H1 (cell line): Measurements from ENCODE around the gene STEAP4. TPM values are rescaled to one million over a fixed set of nuclear protein-coding genes. Genes with fewer than 3 reads are reported as not detected.

Experiments used
- CTCF ChIA-PET: fragments of 300-600 bp; sonication (Branson Sonifier 250); formaldehyde crosslinking; loops from one replicate; lab custom pipeline; 2021; ENCODE audit not compliant: partially characterized antibody; lab: Charles Lee
- POLR2A ChIA-PET: fragments of 300-600 bp; sonication (Branson Sonifier 250); formaldehyde crosslinking; loops from one replicate; lab custom pipeline; 2021; ENCODE audit warnings: inconsistent platforms; ENCODE audit not compliant: partially characterized antibody; lab: Charles Lee
- DNase-seq, 2 experiments: peaks; one replicate each; pipeline versions ENCODE4 v3.0.0 to v3.0.0-alpha.2; 2010 to 2022; ENCODE audit warnings: low spot score in 2 of 2, low read depth in 1 of 2, mixed read lengths in 1 of 2
- FAIRE-seq: peaks from 2 replicates; lab custom pipeline; 2011; peaks lifted over from hg19 to GRCh38; lab: Jason Lieb, UNC
- H2AFZ ChIP-seq: 2 replicates; pipeline ENCODE4 v1.8.1; 2012; ENCODE audit warnings: low read length, inconsistent platforms
- H2AK5ac ChIP-seq: 2 replicates; pipeline ENCODE4 v1.6.1; 2013; ENCODE audit warnings: low read depth, low read length
- H2BK120ac ChIP-seq: replicated peaks from 2 replicates; pipeline ENCODE3; 2013; ENCODE audit warnings: low read depth, low read length, inconsistent platforms
- H2BK12ac ChIP-seq: 2 replicates; pipeline ENCODE4 v1.6.1; 2013; ENCODE audit warnings: low read depth, low read length
- H2BK15ac ChIP-seq: 2 replicates; pipeline ENCODE4 v1.6.1; 2013; ENCODE audit warnings: low read length
- H2BK20ac ChIP-seq: 2 replicates; pipeline ENCODE4 v1.6.1; 2013; ENCODE audit warnings: low read length
- H2BK5ac ChIP-seq: 2 replicates; pipeline ENCODE4 v1.6.1; 2013; ENCODE audit warnings: low read depth, low read length
- H3K14ac ChIP-seq: 2 replicates; pipeline ENCODE4 v1.6.1; 2013; ENCODE audit warnings: inconsistent platforms; ENCODE audit not compliant: insufficient read length
- H3K18ac ChIP-seq: 2 replicates; pipeline ENCODE4 v1.6.1; 2013; ENCODE audit warnings: low read length; ENCODE audit errors: extremely low read depth
- H3K23ac ChIP-seq: 2 replicates; pipeline ENCODE4 v1.6.1; 2013; ENCODE audit warnings: inconsistent platforms; ENCODE audit not compliant: insufficient read length
- H3K23me2 ChIP-seq: 2 replicates; pipeline ENCODE4 v1.6.1; 2013; ENCODE audit warnings: low read depth, low read length
- H3K27ac ChIP-seq: 2 replicates; pipeline ENCODE4 v1.6.1; 2011; ENCODE audit warnings: low read depth, low read length, inconsistent platforms
- H3K27me3 ChIP-seq, 4 experiments: replicated peaks in 1 of 4; 1 replicate in 1 of 4; 2 replicates in 3 of 4; pipeline versions ENCODE4 v1.6.1 to v1.8.1; 2011 to 2013; ENCODE audit warnings: low read length in 3 of 4, mild to moderate bottlenecking in 3 of 4, inconsistent platforms in 2 of 4, mixed read lengths in 2 of 4, moderate library complexity in 1 of 4; ENCODE audit not compliant: control insufficient read depth in 3 of 4, insufficient read depth in 3 of 4; ENCODE audit errors: extremely low read depth in 1 of 4
- H3K36me3 ChIP-seq, 4 experiments: 2 replicates each; pipeline versions ENCODE4 v1.6.1 to v1.8.1; 2011 to 2013; ENCODE audit warnings: mild to moderate bottlenecking in 4 of 4, low read length in 3 of 4, moderate library complexity in 2 of 4, control low read depth in 1 of 4, inconsistent platforms in 1 of 4; ENCODE audit not compliant: insufficient read depth in 4 of 4, control insufficient read depth in 2 of 4
- H3K4ac ChIP-seq: replicated peaks from 2 replicates; pipeline ENCODE3; 2013; ENCODE audit warnings: low read length, low read depth, mixed read lengths, inconsistent platforms; ENCODE audit not compliant: insufficient read length
- H3K4me1 ChIP-seq, 4 experiments: replicated peaks in 1 of 4; 1 replicate in 1 of 4; 2 replicates in 3 of 4; pipeline versions ENCODE4 v1.6.1 to v1.8.1; 2011 to 2013; ENCODE audit warnings: low read length in 3 of 4, inconsistent platforms in 2 of 4, mixed read lengths in 1 of 4; ENCODE audit not compliant: insufficient read depth in 4 of 4, control insufficient read depth in 3 of 4
- H3K4me2 ChIP-seq, 2 experiments: 2 replicates each; pipeline versions ENCODE4 v1.6.1 to v1.8.1; 2011 to 2013; ENCODE audit warnings: low read depth in 2 of 2, low read length in 2 of 2, control low read depth in 1 of 2, inconsistent platforms in 1 of 2, mild to moderate bottlenecking in 1 of 2; ENCODE audit not compliant: insufficient read depth in 1 of 2
- H3K4me3 ChIP-seq, 4 experiments: fragments of 200-600, 300-600 bp in 1 of 4; sonication (generic), shearing (Covaris generic), sonication (Bioruptor Twin) in 1 of 4; 2 replicates each; pipeline versions ENCODE4 v1.5.1 to v1.8.1; 2011 to 2016; ENCODE audit warnings: low read length in 4 of 4, low read depth in 3 of 4, control low read depth in 2 of 4, inconsistent platforms in 2 of 4, mild to moderate bottlenecking in 2 of 4, mixed read lengths in 1 of 4, moderate library complexity in 1 of 4; ENCODE audit not compliant: insufficient read depth in 2 of 4; ENCODE audit errors: extremely low read depth in 1 of 4
- H3K56ac ChIP-seq: replicated peaks from 2 replicates; pipeline ENCODE3; 2013; ENCODE audit warnings: low read depth, mild to moderate bottlenecking, mixed read lengths, low read length, inconsistent platforms; ENCODE audit not compliant: insufficient read length
- H3K79me1 ChIP-seq: 2 replicates; pipeline ENCODE4 v1.6.1; 2013; ENCODE audit warnings: low read depth, low read length, control low read depth
- H3K79me2 ChIP-seq, 2 experiments: 2 replicates each; pipeline versions ENCODE4 v1.6.1 to v1.8.1; 2012 to 2013; ENCODE audit warnings: low read length in 2 of 2, mild to moderate bottlenecking in 2 of 2, inconsistent platforms in 1 of 2; ENCODE audit not compliant: insufficient read depth in 2 of 2, control insufficient read depth in 1 of 2
- H3K9ac ChIP-seq, 4 experiments: replicated peaks in 1 of 4; 1 replicate in 1 of 4; 2 replicates in 3 of 4; pipeline versions ENCODE4 v1.6.1 to v1.8.1; 2011 to 2013; ENCODE audit warnings: low read depth in 3 of 4, low read length in 3 of 4, control low read depth in 2 of 4, mild to moderate bottlenecking in 2 of 4, moderate library complexity in 2 of 4, inconsistent platforms in 1 of 4; ENCODE audit errors: extremely low read depth in 1 of 4
- H3K9me3 ChIP-seq, 2 experiments: 2 replicates each; pipeline versions ENCODE4 v1.6.1 to v1.8.1; 2012 to 2013; ENCODE audit warnings: mild to moderate bottlenecking in 2 of 2, moderate library complexity in 2 of 2, control low read depth in 1 of 2, inconsistent platforms in 1 of 2, low read depth in 1 of 2, low read length in 1 of 2, mixed read lengths in 1 of 2; ENCODE audit not compliant: insufficient read depth in 2 of 2
- H4K20me1 ChIP-seq, 2 experiments: replicated peaks in 1 of 2; 2 replicates each; pipeline versions ENCODE3 to v1.8.1; 2011 to 2013; ENCODE audit warnings: inconsistent platforms in 2 of 2, low read length in 2 of 2, mild to moderate bottlenecking in 1 of 2; ENCODE audit not compliant: insufficient read depth in 2 of 2, control insufficient read depth in 1 of 2
- H4K5ac ChIP-seq: 2 replicates; pipeline ENCODE4 v1.6.1; 2013; ENCODE audit warnings: low read length, low read depth, mixed read lengths, inconsistent platforms; ENCODE audit not compliant: insufficient read length
- H4K8ac ChIP-seq: 2 replicates; pipeline ENCODE4 v1.8.0; 2013; ENCODE audit warnings: mild to moderate bottlenecking, moderate library complexity, low read length, inconsistent platforms; ENCODE audit not compliant: insufficient read depth; ENCODE audit errors: extremely low read depth
- H4K91ac ChIP-seq: replicated peaks from 2 replicates; pipeline ENCODE3; 2013; ENCODE audit warnings: low read length, mixed read lengths, inconsistent platforms; ENCODE audit not compliant: insufficient read length
- WGBS, 2 experiments: shearing (Covaris generic) in 1 of 2; methylation state at CpG; one replicate each; pipeline versions ENCODE4 v1.1.6 to v1.1.7; 2013 to 2015; ENCODE audit warnings: low lambda C conversion rate in 2 of 2, mixed read lengths in 2 of 2, inconsistent platforms in 1 of 2, low coverage in 1 of 2, missing lambda C conversion rate in 1 of 2; ENCODE audit not compliant: insufficient replicate concordance in 2 of 2, insufficient coverage in 1 of 2, insufficient read length in 1 of 2; ENCODE audit errors: extremely low coverage in 1 of 2, missing lambda C conversion rate in 1 of 2; 5-methylcytosine and 5-hydroxymethylcytosine counted together
- polyA plus RNA-seq, 7 experiments: library from polyadenylated mRNA; depleted of rRNA in 3 of 7; stranded (reverse) in 5 of 7; unstranded in 2 of 7; fragments of >200 nt in 5 of 7; fragments of 200-250 nt in 2 of 7; gene quantifications; 1 replicate in 5 of 7; 2 replicates in 1 of 7; 4 replicates in 1 of 7; pipeline versions ENCODE4 v1.2.1 to v1.2.3, GENCODE V29; 2011 to 2013; ENCODE audit warnings: missing spikeins in 2 of 7, mixed read lengths in 2 of 7
- total RNA-seq: library from RNA; stranded (reverse); fragmentation: NEBNext Ultra II Directional; extraction: Animal tissue kit (Norgen Biotek cat#: 25700); gene quantifications from 2 replicates; pipeline ENCODE4 v1.2.1, GENCODE V29; 2021

STEAP4 gene
- total and polyA plus RNA-seq, 2 of the 8 experiments (the other 6 are each of a cell fraction or from before 2014, with no cell fraction given): under 0.01 TPM; not detected in 1

DNA sequence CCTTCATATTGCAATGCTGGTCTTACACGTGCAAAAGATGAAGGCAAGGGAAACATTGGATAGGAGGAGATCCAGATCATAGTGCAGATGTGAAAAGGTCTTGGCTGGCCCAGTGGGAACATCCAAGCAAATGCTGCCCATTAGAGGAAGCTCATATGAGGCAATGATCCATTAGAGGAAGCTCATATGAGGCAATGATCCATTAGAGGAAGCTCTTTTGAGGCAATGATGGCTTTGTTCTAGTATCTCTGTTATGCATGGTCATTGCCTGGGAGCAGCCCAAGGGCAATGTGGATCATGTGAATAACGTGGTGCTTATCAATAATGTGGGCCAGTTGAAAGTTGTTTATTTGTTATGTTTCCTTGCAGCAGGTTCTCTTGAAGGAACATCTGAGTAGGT, 37.8 kb downstream of the STEAP4 start:
- H2BK20ac ChIP-seq: no peak overlapping the region
- no peak overlapping the region for H3K9ac ChIP-seq
- ChIA-PET POLR2A (no interaction called here), CTCF (no interaction called here)
- peaks cover 0 to 1% (median 0%) of the 10 kb centered on the region in 4 experiments; a peak in 1 of 7 replicates for H3K27me3 ChIP-seq
- H2AFZ ChIP-seq: no peak overlapping the region
- H2BK15ac ChIP-seq: no peak overlapping the region
- no peaks in the 10 kb centered on the region; the same call in 1 of the 2 replicates for H3K23me2 ChIP-seq
- no peak overlapping the region for H2BK12ac ChIP-seq
- H2BK5ac ChIP-seq: no peak overlapping the region
- no peaks in the 10 kb centered on the region for H3K79me2 ChIP-seq
- H3K4me1 ChIP-seq: no peaks in the 10 kb centered on the region
- H2AK5ac ChIP-seq: no peak overlapping the region
- no peak overlapping the region for H3K4ac ChIP-seq
- H3K4me3 ChIP-seq: no peak overlapping the region
- WGBS, 2 experiments: 90% methylated on average over 2 of the region's 2 CpGs; no CpG with 5 or more reads in 1 of the 2 experiments
- no peak overlapping the region for H3K27ac ChIP-seq
- no peak for FAIRE-seq
- H3K23ac ChIP-seq: no peak overlapping the region
- no peaks in the 10 kb centered on the region for H4K20me1 ChIP-seq
- H4K5ac ChIP-seq: no peak overlapping the region
- no peaks in the 10 kb centered on the region for H3K9me3 ChIP-seq
- no peaks in the 10 kb centered on the region for H3K36me3 ChIP-seq
- H4K8ac ChIP-seq: no peak overlapping the region
- no peak overlapping the region for H3K4me2 ChIP-seq
- H2BK120ac ChIP-seq: no peak overlapping the region
- no peak overlapping the region for H3K14ac ChIP-seq
- no peak for DNase-seq
- no peak overlapping the region for H3K18ac ChIP-seq
- no peaks in the 10 kb centered on the region for H3K79me1 ChIP-seq
- H3K56ac ChIP-seq: no peak overlapping the region
- no peak overlapping the region for H4K91ac ChIP-seq
